GM12878 (cell line): ENCODE results near the gene C1orf141. TPM values are rescaled to one million over a fixed set of nuclear protein-coding genes. Genes with fewer than 3 reads are reported as not detected.

Source experiments
- ATAC-seq: fragments of 200-7000 bp; cut with Tn5 transposase; 3 replicates; pipeline ENCODE4 v1.9.1; 2020; ENCODE audit warnings: mild to moderate bottlenecking, moderate library complexity
- BruUV-seq: library from RNA; stranded (reverse); fragments of 400-500 nt; replicated peaks from 2 replicates; lab custom pipeline; 2021; lab: Mats Ljungman, UMichigan
- CTCF ChIA-PET: fragments of 300-600 bp; sonication (Branson Sonifier 250); formaldehyde crosslinking; extraction: SDS; loops from one replicate; lab custom pipeline; 2021; ENCODE audit warnings: inconsistent platforms; lab: Yijun Ruan, JAX
- POLR2A ChIA-PET: fragments of 350-600 bp; formaldehyde crosslinking; extraction: SDS; loops from one replicate; lab custom pipeline; 2021; ENCODE audit warnings: inconsistent platforms; lab: Charles Lee
- RAD21 ChIA-PET: fragments of 300-600 bp; sonication (Branson Sonifier 250); formaldehyde crosslinking; loops from one replicate; lab custom pipeline; 2023; ENCODE audit warnings: antibody characterized with exemption; ENCODE audit not compliant: unreplicated experiment; lab: Charles Lee
- SMC1A ChIA-PET: fragments of 300-600 bp; sonication (Branson Sonifier 250); formaldehyde crosslinking; loops from one replicate; lab custom pipeline; 2023; ENCODE audit not compliant: unreplicated experiment, uncharacterized antibody; lab: Charles Lee
- DNase-seq: peaks from one replicate; pipeline ENCODE4 v3.0.0-alpha.2; 2011; ENCODE audit warnings: low read depth, low spot score
- FAIRE-seq: peaks from 3 replicates; lab custom pipeline; 2011; peaks lifted over from hg19 to GRCh38; lab: Jason Lieb, UNC
- H2AFZ ChIP-seq: 2 replicates; pipeline ENCODE4 v1.6.0; 2011; ENCODE audit warnings: low read depth, low read length, control low read depth; ENCODE audit not compliant: control insufficient read depth
- H3K27ac ChIP-seq: 2 replicates; pipeline ENCODE4 v1.5.1; 2011; ENCODE audit warnings: control low read depth; ENCODE audit not compliant: control insufficient read depth, insufficient read depth
- H3K27me3 ChIP-seq, 2 experiments: replicated peaks in 1 of 2; 2 replicates each; pipeline versions ENCODE4 v1.6.0 to v1.6.1; 2011; ENCODE audit warnings: low read length in 1 of 2; ENCODE audit not compliant: control insufficient read depth in 2 of 2, insufficient read depth in 2 of 2
- H3K36me3 ChIP-seq, 2 experiments: 2 replicates each; pipeline ENCODE4 v1.5.1; 2011; ENCODE audit warnings: low read length in 1 of 2; ENCODE audit not compliant: control insufficient read depth in 2 of 2, insufficient read depth in 2 of 2
- H3K4me1 ChIP-seq: 2 replicates; pipeline ENCODE4 v1.6.1; 2011; ENCODE audit warnings: mild to moderate bottlenecking, low read length, moderate library complexity, mixed read lengths; ENCODE audit not compliant: control insufficient read depth, insufficient read depth
- H3K4me2 ChIP-seq: 2 replicates; pipeline ENCODE4 v1.6.0; 2011; ENCODE audit warnings: control low read depth; ENCODE audit not compliant: control insufficient read depth, insufficient read depth
- H3K4me3 ChIP-seq: fragments of 200-600 bp; sonication (generic); 2 replicates; pipeline ENCODE4 v1.5.1; 2016
- H3K79me2 ChIP-seq: 2 replicates; pipeline ENCODE4 v1.6.0; 2011; ENCODE audit warnings: low read length; ENCODE audit not compliant: control insufficient read depth, insufficient read depth
- H3K9ac ChIP-seq: 2 replicates; pipeline ENCODE4 v1.8.0; 2011; ENCODE audit warnings: low read length, control low read depth, mixed read lengths; ENCODE audit not compliant: control insufficient read depth, insufficient read depth
- H3K9me3 ChIP-seq: replicated peaks from 3 replicates; pipeline ENCODE4 v1.5.1; 2011; ENCODE audit warnings: mild to moderate bottlenecking, low read length; ENCODE audit not compliant: control insufficient read depth, insufficient read depth
- H4K20me1 ChIP-seq: 2 replicates; pipeline ENCODE4 v1.6.0; 2011; ENCODE audit not compliant: control insufficient read depth, insufficient read depth
- BMI1 ChIP-seq: fragments of 450-650 bp; IDR thresholded peaks from 2 replicates; pipeline ENCODE4 v1.6.1; 2016; ENCODE audit warnings: mild to moderate bottlenecking, moderate library complexity, borderline replicate concordance
- EED ChIP-seq: sonication (generic); IDR thresholded peaks from 2 replicates; pipeline ENCODE4 v1.6.1; 2016; ENCODE audit warnings: antibody characterized with exemption, low read depth
- HDGF ChIP-seq: fragments of 450-650 bp; IDR thresholded peaks from 2 replicates; pipeline ENCODE4 v1.6.1; 2016; ENCODE audit warnings: antibody characterized with exemption
- IKZF1 ChIP-seq: fragments of 450-650 bp; conservative IDR thresholded peaks from 2 replicates; pipeline ENCODE4 v1.6.1; 2017; ENCODE audit warnings: antibody characterized with exemption, mild to moderate bottlenecking
- LARP7 ChIP-seq: fragments of 450-650 bp; IDR thresholded peaks from 2 replicates; pipeline ENCODE4 v1.6.1; 2017; ENCODE audit warnings: mild to moderate bottlenecking
- PAX5 ChIP-seq: IDR thresholded peaks from 2 replicates; pipeline ENCODE4 v1.6.1; 2011; ENCODE audit warnings: low read depth, low read length, borderline replicate concordance
- POLR2AphosphoS2 ChIP-seq: IDR thresholded peaks from 2 replicates; pipeline ENCODE4 v1.6.1; 2011; ENCODE audit warnings: low read depth, mild to moderate bottlenecking, low read length, improper control_type of control experiment, moderate library complexity
- POLR2AphosphoS5 ChIP-seq: IDR thresholded peaks from 2 replicates; pipeline ENCODE4 v1.6.1; 2011; ENCODE audit warnings: mild to moderate bottlenecking, low read length, inconsistent platforms
- SIN3A ChIP-seq: IDR thresholded peaks from 2 replicates; pipeline ENCODE4 v1.6.1; 2012; ENCODE audit warnings: low read depth, low read length, improper control_type of control experiment
- SIX5 ChIP-seq: IDR thresholded peaks from 2 replicates; pipeline ENCODE4 v1.6.1; 2011; ENCODE audit warnings: mild to moderate bottlenecking, low read depth, low read length, moderate library complexity; ENCODE audit not compliant: severe bottlenecking
- SMC3 ChIP-seq: IDR thresholded peaks from 2 replicates; pipeline ENCODE4 v1.6.1; 2011; ENCODE audit warnings: low read length, improper control_type of control experiment, borderline replicate concordance
- TARDBP ChIP-seq: IDR thresholded peaks from 2 replicates; pipeline ENCODE4 v1.6.1; 2016; ENCODE audit warnings: borderline replicate concordance
- WGBS: methylation state at CpG from one replicate; pipeline ENCODE4 v1.1.6; 2016; ENCODE audit warnings: low lambda C conversion rate; ENCODE audit not compliant: insufficient replicate concordance, insufficient coverage; ENCODE audit errors: missing lambda C conversion rate; 5-methylcytosine and 5-hydroxymethylcytosine counted together
- in situ Hi-C: fragments of 300-500 bp; cut with MboI; formaldehyde crosslinking; loops from 9 replicates; pipeline ENCODE4 v1.14.3; 2018; ENCODE audit warnings: mixed read lengths
- intact Hi-C: fragments of 100-400 bp; cut with micrococcal nuclease; formaldehyde crosslinking; loops from one replicate; pipeline ENCODE4 v1.14.2; 2022; ENCODE audit not compliant: unreplicated experiment
- polyA plus RNA-seq, 11 experiments: library from polyadenylated mRNA; depleted of rRNA in 4 of 11; unstranded in 6 of 11; stranded (reverse) in 5 of 11; fragments of >200 nt; fragmentation: Nextera tagmentation in 4 of 11; fragmentation: Illumina TruSeq in 1 of 11; extraction: Ambion mirVana in 4 of 11; extraction: Trizol in 1 of 11; gene quantifications; 1 replicate in 1 of 11; 2 replicates in 10 of 11; pipeline versions ENCODE4 v1.2.1 to v1.2.3, GENCODE V29; 2011 to 2016; ENCODE audit warnings: inconsistent platforms in 2 of 11, missing spikeins in 2 of 11, low read depth in 1 of 11
- total RNA-seq, 4 experiments: library from RNA; depleted of rRNA in 3 of 4; stranded (reverse); fragments of >200 nt in 3 of 4; fragmentation: Illumina TruSeq in 1 of 4; extraction: Trizol in 1 of 4; gene quantifications; 2 replicates each; pipeline versions ENCODE4 v1.2.1 to v1.2.3, GENCODE V29; 2013 to 2021
- TF ChIP-seq, protein P1 (sequence below): fragments of 450-650 bp; IDR thresholded peaks from 2 replicates; pipeline ENCODE4 v1.6.1; 2018; ENCODE audit warnings: borderline replicate concordance, mild to moderate bottlenecking; ENCODE audit not compliant: partially characterized antibody
- TF ChIP-seq, protein P2 (sequence below): IDR thresholded peaks from 2 replicates; pipeline ENCODE4 v1.6.1; 2011; ENCODE audit warnings: borderline replicate concordance, low read depth, mild to moderate bottlenecking, moderate library complexity, low read length; ENCODE audit not compliant: insufficient read depth, poor library complexity, severe bottlenecking

Gene C1orf141
- total and polyA plus RNA-seq, 10 of the 15 experiments (the other 5 are each of a cell fraction or from before 2014, with no cell fraction given) = not detected

DNA sequence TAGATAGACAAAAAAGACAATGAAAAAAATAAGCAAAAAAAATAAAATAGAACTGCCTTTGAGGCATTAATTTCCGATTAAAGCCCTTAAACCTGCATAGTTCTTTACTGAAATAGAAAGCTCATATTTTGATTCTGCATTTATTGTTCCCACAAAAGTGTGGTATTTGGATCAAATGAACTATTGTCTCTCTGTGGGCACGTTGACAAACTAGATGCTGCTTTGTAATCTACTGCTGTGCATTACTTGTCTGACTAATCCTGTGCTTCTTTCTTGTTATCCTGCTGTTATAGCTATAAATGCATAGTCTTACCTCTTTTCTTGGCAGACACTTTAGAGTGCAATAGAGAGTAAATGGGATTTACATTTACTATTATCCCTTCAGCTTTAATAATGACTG lies 49.4 kb downstream of the C1orf141 start:
- BruUV-seq = no TSS peak
- Histone ChIP-seq H4K20me1 (no peaks in the 10 kb centered on the region), H3K9me3 (no peaks in the 10 kb centered on the region), H3K79me2 (no peaks in the 10 kb centered on the region), H3K9ac (no peak overlapping the region), H3K27ac (no peak overlapping the region), H3K4me3 (no peak overlapping the region), H3K27me3 (no peaks in the 10 kb centered on the region), H3K4me1 (no peaks in the 10 kb centered on the region), H2AFZ (no peak overlapping the region), H3K36me3 (no peaks in the 10 kb centered on the region), H3K4me2 (no peak overlapping the region)
- ATAC-seq (no peak), FAIRE-seq (no peak), DNase-seq (no peak)
- intact Hi-C loops = no loop called here
- in situ Hi-C loops = no loop called here
- POLR2A ChIA-PET = interaction anchor here (0.5 kb wide), 1 partner anchor 13 kb away, joined by 3 read pairs; no protein-coding TSS in a partner anchor
- RAD21 ChIA-PET = no interaction called here
- CTCF ChIA-PET = interaction anchor here (1.6 kb wide), 1 partner anchor 89 kb away, joined by 3 read pairs; no protein-coding TSS in a partner anchor
- SMC1A ChIA-PET = no interaction called here
- WGBS = 18% methylated on average over 2 of the region's 2 CpGs
- TF ChIP-seq, protein P1, sequence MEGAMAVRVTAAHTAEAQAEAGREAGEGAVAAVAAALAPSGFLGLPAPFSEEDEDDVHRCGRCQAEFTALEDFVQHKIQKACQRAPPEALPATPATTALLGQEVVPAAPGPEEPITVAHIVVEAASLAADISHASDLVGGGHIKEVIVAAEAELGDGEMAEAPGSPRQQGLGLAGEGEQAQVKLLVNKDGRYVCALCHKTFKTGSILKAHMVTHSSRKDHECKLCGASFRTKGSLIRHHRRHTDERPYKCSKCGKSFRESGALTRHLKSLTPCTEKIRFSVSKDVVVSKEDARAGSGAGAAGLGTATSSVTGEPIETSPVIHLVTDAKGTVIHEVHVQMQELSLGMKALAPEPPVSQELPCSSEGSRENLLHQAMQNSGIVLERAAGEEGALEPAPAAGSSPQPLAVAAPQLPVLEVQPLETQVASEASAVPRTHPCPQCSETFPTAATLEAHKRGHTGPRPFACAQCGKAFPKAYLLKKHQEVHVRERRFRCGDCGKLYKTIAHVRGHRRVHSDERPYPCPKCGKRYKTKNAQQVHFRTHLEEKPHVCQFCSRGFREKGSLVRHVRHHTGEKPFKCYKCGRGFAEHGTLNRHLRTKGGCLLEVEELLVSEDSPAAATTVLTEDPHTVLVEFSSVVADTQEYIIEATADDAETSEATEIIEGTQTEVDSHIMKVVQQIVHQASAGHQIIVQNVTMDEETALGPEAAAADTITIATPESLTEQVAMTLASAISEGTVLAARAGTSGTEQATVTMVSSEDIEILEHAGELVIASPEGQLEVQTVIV = no peak
- no peak for TF ChIP-seq SIX5

- no peaks in the 10 kb centered on the region for H3K9me3 ChIP-seq
- 89% methylated on average over 7 of the region's 9 CpGs for WGBS
- H3K4me1 ChIP-seq = no peaks in the 10 kb centered on the region
- no peak overlapping the region for H3K4me2 ChIP-seq
- in situ Hi-C loops (no loop called here), intact Hi-C loops (no loop called here)
- H3K27ac ChIP-seq = no peak overlapping the region
- FAIRE-seq (no peak), DNase-seq (no peak), ATAC-seq (no peak)
- POLR2A ChIA-PET = interaction anchor here (0.5 kb wide), 1 partner anchor 12 kb away, joined by 3 read pairs; no protein-coding TSS in a partner anchor
- CTCF ChIA-PET = interaction anchor here (1.6 kb wide), 1 partner anchor 88 kb away, joined by 3 read pairs; no protein-coding TSS in a partner anchor
- RAD21 ChIA-PET = no interaction called here
- no peaks in the 10 kb centered on the region for H3K79me2 ChIP-seq
- no peaks in the 10 kb centered on the region for H3K27me3 ChIP-seq
- H3K9ac ChIP-seq = no peak overlapping the region
- H3K4me3 ChIP-seq = no peak overlapping the region
- BruUV-seq = no TSS peak
- no peaks in the 10 kb centered on the region for H4K20me1 ChIP-seq
- SMC1A ChIA-PET = no interaction called here
- no peaks in the 10 kb centered on the region for H3K36me3 ChIP-seq
- H2AFZ ChIP-seq = no peak overlapping the region
- TF ChIP-seq, protein P2, sequence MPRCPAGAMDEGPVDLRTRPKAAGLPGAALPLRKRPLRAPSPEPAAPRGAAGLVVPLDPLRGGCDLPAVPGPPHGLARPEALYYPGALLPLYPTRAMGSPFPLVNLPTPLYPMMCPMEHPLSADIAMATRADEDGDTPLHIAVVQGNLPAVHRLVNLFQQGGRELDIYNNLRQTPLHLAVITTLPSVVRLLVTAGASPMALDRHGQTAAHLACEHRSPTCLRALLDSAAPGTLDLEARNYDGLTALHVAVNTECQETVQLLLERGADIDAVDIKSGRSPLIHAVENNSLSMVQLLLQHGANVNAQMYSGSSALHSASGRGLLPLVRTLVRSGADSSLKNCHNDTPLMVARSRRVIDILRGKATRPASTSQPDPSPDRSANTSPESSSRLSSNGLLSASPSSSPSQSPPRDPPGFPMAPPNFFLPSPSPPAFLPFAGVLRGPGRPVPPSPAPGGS = no peak
- no peak for TF ChIP-seq LARP7
- no peak for TF ChIP-seq POLR2AphosphoS5
- no peak for TF ChIP-seq BMI1
- TF ChIP-seq EED = no peak
- no peak for TF ChIP-seq HDGF
- TF ChIP-seq SMC3 = no peak
- no peak for TF ChIP-seq PAX5
- no peak for TF ChIP-seq SIN3A
- no peak for TF ChIP-seq IKZF1
- TF ChIP-seq TARDBP = no peak
- TF ChIP-seq POLR2AphosphoS2 = no peak
Measured at GRCh38 chr1:67084765-67085318, 49.9 kb downstream of the C1orf141 start.
